NOMO-1 (cell line): Measurements from ENCODE around the gene CNTFR.

ENCODE experiments used
- DNase-seq, 2 experiments: peaks; one replicate each; lab custom pipeline; 2025; ENCODE audit not compliant: unreplicated experiment in 2 of 2; lab: John Stamatoyannopoulos, UW

CNTFR gene

DNA sequence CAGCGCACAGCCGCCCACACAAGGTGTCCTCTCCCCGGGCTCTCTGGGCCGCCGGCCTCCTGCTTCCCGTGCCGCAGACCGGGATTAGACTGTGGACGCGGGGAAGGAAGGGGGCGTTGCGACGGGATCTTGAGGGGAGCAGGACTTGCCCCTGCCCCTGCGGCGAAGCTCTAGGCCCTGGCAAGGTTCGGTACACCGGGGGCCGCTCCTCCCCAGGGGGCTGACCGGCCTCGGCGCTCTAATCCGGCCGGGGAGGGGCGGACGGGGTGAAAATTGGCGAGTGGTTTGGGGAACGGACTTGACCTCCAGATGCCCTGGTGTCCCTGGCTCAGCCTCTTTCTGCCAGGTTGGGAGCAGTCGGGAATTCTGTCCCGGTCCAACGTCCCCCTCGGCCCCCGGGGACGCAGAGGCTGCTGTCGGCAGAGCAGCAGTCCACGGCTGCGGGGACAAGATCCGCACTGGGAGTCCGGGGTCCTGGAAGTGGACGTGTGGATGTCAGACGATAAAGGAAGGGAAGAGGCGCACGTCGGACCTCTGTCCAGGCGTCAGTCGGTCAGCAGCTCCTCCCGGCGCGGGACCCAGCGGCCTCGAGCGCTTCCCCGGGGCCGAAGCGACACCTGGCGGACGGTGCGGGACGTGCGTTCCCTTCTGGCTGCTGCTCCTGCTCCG is 1.9 kb upstream of the CNTFR start:
- peak; percentile 63 to 76 for DNase-seq

DNA sequence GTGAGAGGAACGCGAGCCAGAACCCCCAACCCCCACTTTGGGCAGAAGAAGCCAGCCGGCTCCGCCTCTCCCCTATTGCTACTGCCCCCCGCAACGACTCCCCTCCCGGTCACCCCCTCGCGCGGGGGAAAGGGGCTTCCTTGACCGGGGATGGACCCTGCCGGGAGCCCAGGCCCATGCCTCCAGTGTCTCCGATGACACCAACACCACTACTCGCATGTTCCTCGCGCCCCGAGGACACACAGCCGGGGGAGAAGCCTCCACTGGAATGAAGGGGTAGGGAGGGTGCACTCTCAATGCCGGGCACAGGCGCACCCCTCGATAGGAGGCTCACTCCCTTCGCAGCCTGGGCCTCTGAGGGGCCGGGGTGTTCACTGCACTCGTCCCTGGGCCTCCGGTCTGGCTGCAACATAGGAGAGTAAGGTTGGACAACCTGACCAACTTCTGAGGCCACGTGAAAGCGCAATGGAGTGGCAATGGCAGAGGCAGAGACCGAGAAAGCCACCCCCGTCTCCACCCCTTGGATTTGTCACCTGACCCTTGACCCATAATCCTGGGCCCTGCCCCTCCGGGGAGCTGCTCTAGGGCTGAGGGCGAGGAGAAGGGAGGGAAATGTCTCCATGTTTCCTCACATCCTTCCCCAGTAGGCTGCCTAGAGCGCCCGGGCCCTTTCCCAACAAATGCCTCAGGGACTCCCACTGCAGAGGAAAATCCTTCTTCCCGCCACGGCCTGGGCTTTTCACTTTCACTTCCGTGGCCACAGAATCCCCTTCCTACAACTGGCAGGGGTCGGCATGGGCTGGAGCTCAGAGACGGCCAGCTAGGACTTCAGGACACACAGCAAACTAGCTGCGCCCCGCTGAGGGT is 1.1 kb upstream of the CNTFR start:
- no peak for DNase-seq

GRCh38 chr9:34588671-34589635 is 571 bp downstream of the CNTFR start:
- no peak for DNase-seq

DNA sequence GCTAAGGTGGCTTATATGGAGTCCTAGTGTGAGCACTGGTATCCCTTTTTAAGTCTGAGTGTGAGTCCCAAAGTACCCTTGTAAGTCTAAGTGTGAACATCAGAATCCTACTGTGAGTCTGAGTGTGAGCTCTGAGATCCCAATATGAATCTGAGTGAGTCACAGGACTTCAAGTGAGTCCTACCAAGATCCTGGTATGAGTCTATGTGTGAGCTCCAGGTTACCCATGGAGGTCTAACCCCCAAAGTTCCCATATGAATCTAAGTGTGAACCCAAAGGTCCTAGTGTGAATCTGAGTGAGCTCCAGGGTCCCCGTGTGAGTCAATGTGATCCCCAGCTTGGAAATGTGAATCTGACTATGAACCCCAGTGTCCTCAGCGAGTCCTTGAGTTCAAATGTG is 2.3 kb downstream of the CNTFR start:
- no peak for DNase-seq

DNA sequence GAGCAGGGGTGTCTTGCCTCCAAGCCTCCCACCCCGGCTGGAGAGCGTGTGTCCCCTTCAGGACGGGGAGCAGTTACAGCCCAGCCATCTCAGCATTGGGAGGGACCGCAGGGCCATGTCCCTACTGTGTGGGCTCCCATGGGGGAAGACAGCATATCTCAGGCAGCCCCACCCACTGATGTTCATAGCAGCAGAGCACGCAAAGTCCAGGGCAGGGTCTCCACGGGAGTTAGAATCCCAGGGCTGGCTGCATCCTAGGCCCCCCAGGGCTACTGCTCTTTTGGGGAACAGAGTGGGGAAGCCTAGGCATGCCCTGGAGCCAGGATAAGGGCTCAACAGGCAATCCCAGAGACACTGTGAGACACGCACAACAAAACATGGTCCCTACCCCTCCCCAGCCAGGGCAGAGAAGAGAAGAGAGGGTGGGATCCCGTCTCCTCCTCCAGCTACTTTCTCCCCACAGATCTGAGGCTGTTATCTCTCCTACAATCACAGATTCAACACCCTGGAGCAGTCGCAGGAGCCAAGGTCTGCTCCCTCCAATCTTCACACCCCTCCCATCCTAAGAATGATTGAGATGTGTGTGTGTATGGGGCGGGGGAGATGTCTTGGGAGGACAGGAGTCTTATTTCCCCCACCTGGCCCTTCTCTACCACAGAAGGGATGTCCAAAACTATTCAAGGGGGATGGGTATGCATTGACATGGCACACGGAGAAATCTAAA is 3.4 kb downstream of the CNTFR start:
- no peak for DNase-seq

DNA sequence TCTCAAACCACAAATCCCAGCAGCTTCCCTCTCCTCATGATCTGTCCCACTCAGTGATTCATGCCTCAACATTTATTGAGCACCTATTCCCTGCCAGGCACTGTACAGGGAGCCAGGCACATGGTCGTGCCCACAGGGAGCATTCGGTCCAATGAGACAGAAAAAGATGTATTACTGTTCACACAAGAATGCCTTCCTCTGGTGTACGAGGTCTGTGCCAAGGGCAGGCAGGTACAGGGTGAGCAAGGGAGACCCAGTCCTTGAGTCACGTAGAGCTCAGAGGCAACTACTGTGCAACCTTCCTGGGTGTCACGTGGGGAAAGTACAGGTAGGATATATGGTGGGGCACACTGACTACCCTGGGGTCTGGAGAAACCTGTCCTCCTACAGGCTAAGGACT is 4.6 kb downstream of the CNTFR start:
- no peak for DNase-seq

DNA sequence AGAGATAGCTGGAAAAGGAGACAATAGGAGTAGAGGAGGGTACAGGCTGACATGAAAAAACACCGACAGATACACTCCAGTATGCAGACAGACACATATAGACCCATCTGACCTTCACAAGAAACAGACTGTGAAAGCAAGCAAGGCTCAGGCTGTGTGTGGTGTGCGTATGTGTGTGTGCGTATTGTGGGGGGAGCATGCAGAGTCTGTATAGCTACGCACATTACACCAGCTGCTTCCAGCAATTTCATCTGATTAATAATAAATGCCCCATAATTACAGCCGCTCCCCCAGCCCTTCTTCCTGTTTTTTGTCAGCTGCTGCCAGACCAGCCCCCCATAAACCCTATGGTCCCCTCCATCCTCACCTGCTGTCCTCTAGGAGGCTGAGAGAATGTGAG is 6.7 kb downstream of the CNTFR start:
- no peak for DNase-seq

- no peak for DNase-seq
Observed at GRCh38 chr9:34581318-34581717, 8.2 kb downstream of the CNTFR start.

GRCh38 chr9:34580358-34580757 is 9.2 kb downstream of the CNTFR start:
- no peak for DNase-seq

DNA sequence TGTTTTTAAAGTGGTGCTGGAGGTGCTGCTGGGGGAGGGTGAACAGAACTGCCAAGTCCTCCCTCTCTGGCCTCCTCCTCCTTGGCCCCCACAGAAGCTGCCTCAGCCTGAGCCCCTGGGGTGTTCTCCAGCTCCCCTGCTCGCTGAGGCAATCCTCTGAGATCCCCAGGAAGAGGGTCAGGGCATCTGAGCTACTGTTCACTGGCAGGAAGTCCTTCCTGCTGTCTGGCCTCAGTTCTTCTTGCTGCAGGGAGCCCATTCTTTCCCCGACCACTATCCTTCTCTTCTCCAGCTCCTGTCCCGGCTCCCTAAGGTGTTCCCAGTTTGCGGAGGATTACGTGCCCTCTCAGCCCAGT is 9.7 kb downstream of the CNTFR start:
- no peak for DNase-seq

DNA sequence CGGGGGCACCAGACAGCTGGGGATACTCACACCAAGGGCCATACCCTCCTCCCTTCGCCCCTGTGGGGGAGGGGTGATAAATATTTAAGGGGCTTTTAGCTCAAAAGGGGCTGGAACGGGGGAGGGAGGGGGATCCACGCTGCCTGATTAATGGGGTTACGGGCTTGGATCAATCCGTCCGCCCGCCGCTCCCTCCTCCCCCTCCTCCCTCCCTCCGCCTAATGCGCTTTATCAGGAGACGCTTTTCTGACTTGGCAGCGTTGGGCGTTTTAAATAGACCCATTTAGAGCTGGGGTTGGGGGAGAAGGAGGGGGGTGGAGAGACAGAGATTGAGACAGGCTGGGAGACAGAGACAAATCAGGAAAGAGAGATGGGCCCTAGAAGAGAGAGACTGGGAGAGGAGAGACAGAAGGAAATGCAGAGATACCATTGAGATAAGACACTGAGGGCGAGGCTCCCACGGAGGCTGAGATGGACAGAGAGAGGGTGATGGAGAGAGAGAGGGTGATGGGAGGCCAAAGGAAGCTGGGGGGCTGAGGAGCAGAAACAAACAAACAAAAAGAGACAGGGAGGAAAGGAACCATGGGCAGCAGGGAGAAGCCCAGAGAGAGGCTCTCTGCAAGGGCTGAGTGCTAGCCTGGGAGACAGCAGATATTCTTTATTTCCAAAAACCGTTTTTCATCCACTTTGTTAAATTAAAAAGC is 10.3 kb downstream of the CNTFR start:
- DNase-seq, result no peak

DNA sequence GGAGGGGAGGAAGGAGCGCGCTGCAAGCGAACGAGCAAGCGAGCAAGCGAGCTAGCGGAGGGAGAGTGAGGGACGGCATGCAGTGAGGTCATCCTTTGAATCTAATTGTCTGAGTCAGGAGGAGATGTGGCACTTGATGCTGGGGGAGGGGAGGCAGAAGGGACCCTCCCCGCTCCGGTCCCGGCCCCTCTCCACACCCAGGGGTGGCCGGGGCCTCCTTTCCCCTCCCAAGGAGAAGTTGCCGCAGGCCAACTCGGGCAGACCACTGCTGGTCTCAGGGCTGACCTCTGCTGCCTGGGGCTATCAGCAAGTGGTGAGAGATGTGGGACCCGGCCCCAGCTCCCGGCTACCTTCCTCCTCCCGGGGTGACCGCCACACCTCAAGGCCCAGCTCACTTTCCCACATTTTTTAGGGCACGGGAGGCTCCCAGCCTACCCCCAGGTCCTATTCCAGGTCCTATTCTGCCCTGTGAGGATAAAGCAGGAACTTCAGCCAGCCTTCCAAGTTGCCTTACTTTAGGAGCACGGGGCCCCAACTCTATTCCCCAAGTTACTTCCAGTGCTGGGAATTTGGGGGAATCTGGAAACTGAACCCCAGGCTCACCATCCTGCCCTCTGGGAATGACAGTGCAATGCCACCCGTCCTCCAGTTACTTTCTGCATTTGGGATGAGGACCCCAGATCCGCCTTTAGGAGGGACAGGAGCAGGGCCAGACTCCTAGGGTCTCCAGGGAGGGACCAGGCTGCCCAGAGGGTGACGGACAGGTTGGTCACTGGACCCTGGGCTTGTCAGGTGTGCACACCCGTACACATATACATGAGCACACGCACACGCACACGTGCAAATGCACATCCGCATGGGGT is 11.1 kb downstream of the CNTFR start:
- peak in 1 of 2 experiments; percentile 17 for DNase-seq

GRCh38 chr9:34577400-34578240 is 11.9 kb downstream of the CNTFR start:
- DNase-seq, result no peak

- DNase-seq, result no peak
Observed at GRCh38 chr9:34576597-34577399, 12.7 kb downstream of the CNTFR start.

- no peak for DNase-seq
Observed at GRCh38 chr9:34575862-34576596, 13.5 kb downstream of the CNTFR start.

- DNase-seq, result no peak
Observed at GRCh38 chr9:34575241-34575640, 14.3 kb downstream of the CNTFR start.

- DNase-seq, result no peak
Observed at GRCh38 chr9:34574571-34574970, 15.0 kb downstream of the CNTFR start.
